Measurements from ENCODE around the gene USH2A.
A peak's percentile ranks its signal among the peaks of the same experiment; 100 is the strongest.

The USH2A gene

GRCh38 chr1:215679231-215679630, 744.0 kb downstream of the USH2A start:
- no peaks in the 10 kb centered on the region for H4K20me1 ChIP-seq (ENCODE audit: insufficient read depth, low read length)
- no peaks in the 10 kb centered on the region for H3K4me1 ChIP-seq (ENCODE audit: low read length)
- no peak overlapping the region for H3K27ac ChIP-seq (ENCODE audit: low read length)
- H3K4me3 ChIP-seq (ENCODE audit: low read length) = no peak overlapping the region
- TF ChIP-seq EZH2phosphoT487 (IDR thresholded peaks at IDR 0.05; ENCODE audit: low read length) = no peak
- TF ChIP-seq, protein P1, sequence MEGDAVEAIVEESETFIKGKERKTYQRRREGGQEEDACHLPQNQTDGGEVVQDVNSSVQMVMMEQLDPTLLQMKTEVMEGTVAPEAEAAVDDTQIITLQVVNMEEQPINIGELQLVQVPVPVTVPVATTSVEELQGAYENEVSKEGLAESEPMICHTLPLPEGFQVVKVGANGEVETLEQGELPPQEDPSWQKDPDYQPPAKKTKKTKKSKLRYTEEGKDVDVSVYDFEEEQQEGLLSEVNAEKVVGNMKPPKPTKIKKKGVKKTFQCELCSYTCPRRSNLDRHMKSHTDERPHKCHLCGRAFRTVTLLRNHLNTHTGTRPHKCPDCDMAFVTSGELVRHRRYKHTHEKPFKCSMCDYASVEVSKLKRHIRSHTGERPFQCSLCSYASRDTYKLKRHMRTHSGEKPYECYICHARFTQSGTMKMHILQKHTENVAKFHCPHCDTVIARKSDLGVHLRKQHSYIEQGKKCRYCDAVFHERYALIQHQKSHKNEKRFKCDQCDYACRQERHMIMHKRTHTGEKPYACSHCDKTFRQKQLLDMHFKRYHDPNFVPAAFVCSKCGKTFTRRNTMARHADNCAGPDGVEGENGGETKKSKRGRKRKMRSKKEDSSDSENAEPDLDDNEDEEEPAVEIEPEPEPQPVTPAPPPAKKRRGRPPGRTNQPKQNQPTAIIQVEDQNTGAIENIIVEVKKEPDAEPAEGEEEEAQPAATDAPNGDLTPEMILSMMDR (IDR thresholded peaks at IDR 0.05; ENCODE audit: low read length) = no peak
- TF ChIP-seq EZH2 (optimal IDR thresholded peaks at IDR 0.05; ENCODE audit: low read depth, low read length) = no peak
- no peak overlapping the region for H3K9ac ChIP-seq (ENCODE audit: low read length)
- H3K36me3 ChIP-seq (replicated peaks; ENCODE audit: insufficient read depth, low read length) = no peaks in the 10 kb centered on the region
- H3K27me3 ChIP-seq (replicated peaks; ENCODE audit: insufficient read depth, low read length) = no peaks in the 10 kb centered on the region
- H3K9me3 ChIP-seq (replicated peaks; ENCODE audit: insufficient read depth, low read length) = no peaks in the 10 kb centered on the region
- no peak overlapping the region for H2AFZ ChIP-seq (ENCODE audit: low read length)
- H3K79me2 ChIP-seq (ENCODE audit: low read length) = no peaks in the 10 kb centered on the region
- no peaks in the 10 kb centered on the region for H3F3A ChIP-seq (ENCODE audit: insufficient read depth, low read length)
- no peaks in the 10 kb centered on the region for H3K9me2 ChIP-seq (replicated peaks; ENCODE audit: insufficient read depth, low read length)
- H3K4me2 ChIP-seq (ENCODE audit: low read depth, low read length) = no peak overlapping the region
- DNase-seq = no peak

DNA sequence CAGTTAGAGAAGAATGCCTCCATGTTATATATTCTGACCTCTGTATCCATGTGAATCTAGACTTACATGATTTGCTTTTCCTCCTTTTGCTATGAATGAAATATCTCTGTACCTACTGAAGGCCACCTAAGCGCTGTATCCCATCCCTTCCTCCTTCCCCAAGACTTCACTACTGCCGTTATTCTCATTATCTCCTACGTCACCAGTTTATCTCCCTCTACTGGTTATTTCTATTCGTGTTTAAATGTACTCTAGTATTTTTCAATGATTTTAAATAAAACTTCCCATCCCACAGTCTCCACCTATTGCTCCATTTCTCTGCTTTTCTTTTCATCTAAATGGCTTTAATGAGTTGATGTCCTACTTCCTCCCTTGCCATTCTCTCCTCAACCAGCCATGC, 746.1 kb downstream of the USH2A start:
- Histone ChIP-seq H3K4me2 (ENCODE audit: low read depth, low read length) (no peak overlapping the region), H3K9me3 (replicated peaks; ENCODE audit: insufficient read depth, low read length) (no peaks in the 10 kb centered on the region), H4K20me1 (ENCODE audit: insufficient read depth, low read length) (no peaks in the 10 kb centered on the region), H3K27ac (ENCODE audit: low read length) (no peak overlapping the region), H3K4me3 (ENCODE audit: low read length) (no peak overlapping the region), H3K79me2 (ENCODE audit: low read length) (no peaks in the 10 kb centered on the region), H3K9ac (ENCODE audit: low read length) (no peak overlapping the region), H3F3A (ENCODE audit: insufficient read depth, low read length) (no peaks in the 10 kb centered on the region), H2AFZ (ENCODE audit: low read length) (no peak overlapping the region), H3K9me2 (replicated peaks; ENCODE audit: insufficient read depth, low read length) (no peaks in the 10 kb centered on the region), H3K4me1 (ENCODE audit: low read length) (no peaks in the 10 kb centered on the region), H3K36me3 (replicated peaks; ENCODE audit: insufficient read depth, low read length) (no peaks in the 10 kb centered on the region), H3K27me3 (replicated peaks; ENCODE audit: insufficient read depth, low read length) (no peaks in the 10 kb centered on the region)
- DNase-seq = no peak
- TF ChIP-seq EZH2 (optimal IDR thresholded peaks at IDR 0.05; ENCODE audit: low read depth, low read length) (no peak), EZH2phosphoT487 (IDR thresholded peaks at IDR 0.05; ENCODE audit: low read length) (no peak)
- TF ChIP-seq, protein P1 (IDR thresholded peaks at IDR 0.05; ENCODE audit: low read length) = no peak

- Histone ChIP-seq H3K4me2 (ENCODE audit: low read depth, low read length) (peak overlapping the region; percentile 20; the same call in 1 of the 2 replicates), H4K20me1 (ENCODE audit: insufficient read depth, low read length) (no peaks in the 10 kb centered on the region), H3K9me2 (replicated peaks; ENCODE audit: insufficient read depth, low read length) (no peaks in the 10 kb centered on the region), H3K79me2 (ENCODE audit: low read length) (no peaks in the 10 kb centered on the region), H3K4me3 (ENCODE audit: low read length) (peak overlapping the region; percentile 23; the same call in 1 of the 2 replicates), H3K9me3 (replicated peaks; ENCODE audit: insufficient read depth, low read length) (no peaks in the 10 kb centered on the region), H2AFZ (ENCODE audit: low read length) (peak overlapping the region; percentile 10), H3F3A (ENCODE audit: insufficient read depth, low read length) (no peaks in the 10 kb centered on the region), H3K9ac (ENCODE audit: low read length) (no peak overlapping the region), H3K27ac (ENCODE audit: low read length) (no peak overlapping the region), H3K36me3 (replicated peaks; ENCODE audit: insufficient read depth, low read length) (no peaks in the 10 kb centered on the region), H3K4me1 (ENCODE audit: low read length) (no peaks in the 10 kb centered on the region), H3K27me3 (replicated peaks; ENCODE audit: insufficient read depth, low read length) (no peaks in the 10 kb centered on the region)
- no peak for DNase-seq
- no peak for TF ChIP-seq EZH2phosphoT487 (IDR thresholded peaks at IDR 0.05; ENCODE audit: low read length)
- TF ChIP-seq, protein P1 (IDR thresholded peaks at IDR 0.05; ENCODE audit: low read length) = no peak
- TF ChIP-seq EZH2 (optimal IDR thresholded peaks at IDR 0.05; ENCODE audit: low read depth, low read length) = no peak
These were observed 749.3 kb downstream of the USH2A start for GRCh38 chr1:215673943-215674342.
